Activated B cell treated with CpG ODN at 0.5 μM for 24 hours (primary cell): ENCODE measurements around the gene C14orf93. TPM values are rescaled to one million over a fixed set of nuclear protein-coding genes. Genes with fewer than 3 reads are reported as not detected.

Experiments used
- ATAC-seq: fragments of 200-7000 bp; cut with Tn5 transposase; one replicate; pipeline ENCODE4 v1.10.0; 2021; ENCODE audit warnings: low read depth, mild to moderate bottlenecking, moderate library complexity
- CTCF ChIA-PET: fragments of 350-600 bp; sonication (Branson Sonifier 250); formaldehyde crosslinking; loops from one replicate; lab custom pipeline; 2021; ENCODE audit warnings: antibody characterized with exemption; lab: Charles Lee
- POLR2A ChIA-PET: fragments of 350-600 bp; sonication (Branson Sonifier 250); formaldehyde crosslinking; loops from one replicate; lab custom pipeline; 2021; ENCODE audit warnings: antibody characterized with exemption; lab: Charles Lee
- DNase-seq: peaks from one replicate; pipeline ENCODE4 v3.0.0; 2022
- H3K27ac Mint-ChIP-seq: one replicate; pipeline ENCODE4 v1.8.0; 2020; ENCODE audit warnings: mixed read lengths
- H3K27me3 Mint-ChIP-seq: one replicate; pipeline ENCODE4 v1.8.0; 2021; ENCODE audit warnings: mixed read lengths
- H3K36me3 Mint-ChIP-seq: one replicate; pipeline ENCODE4 v1.8.0; 2021; ENCODE audit warnings: low read depth, mixed read lengths
- H3K4me1 Mint-ChIP-seq: one replicate; pipeline ENCODE4 v1.8.0; 2021; ENCODE audit warnings: mixed read lengths
- H3K4me3 Mint-ChIP-seq: one replicate; pipeline ENCODE4 v1.8.0; 2020; ENCODE audit warnings: mild to moderate bottlenecking, mixed read lengths
- H3K9me3 Mint-ChIP-seq: one replicate; pipeline ENCODE4 v1.8.0; 2020; ENCODE audit warnings: mixed read lengths
- CTCF ChIP-seq: fragments of 200-600 bp; IDR thresholded peaks from one replicate; pipeline ENCODE4 v1.8.0; 2022; ENCODE audit warnings: antibody characterized with exemption, mild to moderate bottlenecking
- intact Hi-C: fragments of 100-400 bp; cut with micrococcal nuclease; formaldehyde crosslinking; loops from one replicate; pipeline ENCODE4 v1.15.1; 2024
- total RNA-seq: library from RNA; stranded (reverse); gene quantifications from 2 replicates; pipeline ENCODE4 v1.2.3, GENCODE V29; 2022

The C14orf93 gene
- total RNA-seq, 1 donor from 2014 or later, result 13.5 TPM

GRCh38 chr14:23025151-23025814, 15.3 kb upstream of the C14orf93 start:
- Mint-ChIP-seq H3K27me3 (no peaks in the 10 kb centered on the region), H3K27ac (no peak overlapping the region), H3K9me3 (no peaks in the 10 kb centered on the region), H3K4me1 (peaks cover 9% of the 10 kb centered on the region), H3K36me3 (peaks cover 59% of the 10 kb centered on the region), H3K4me3 (no peak overlapping the region)
- ChIA-PET CTCF (interaction anchor here (0.9 kb wide), 1 partner anchor 30 kb away, joined by 3 read pairs; no protein-coding TSS in a partner anchor), POLR2A (no interaction called here)
- intact Hi-C loops, result no loop called here
- DNase-seq (no peak), ATAC-seq (no peak)
- TF ChIP-seq CTCF, result no peak

GRCh38 chr14:23024612-23025075, 14.7 kb upstream of the C14orf93 start:
- Mint-ChIP-seq H3K9me3 (no peaks in the 10 kb centered on the region), H3K4me3 (no peak overlapping the region), H3K27me3 (no peaks in the 10 kb centered on the region), H3K36me3 (peaks cover 59% of the 10 kb centered on the region), H3K27ac (no peak overlapping the region), H3K4me1 (peaks cover 9% of the 10 kb centered on the region)
- ChIA-PET CTCF (interaction anchor here (0.9 kb wide), 1 partner anchor 24 kb away, joined by 3 read pairs; no protein-coding TSS in a partner anchor), POLR2A (interaction anchor here (0.7 to 1.2 kb wide), 3 partner anchors 10 to 105 kb away, joined by 5 to 7 read pairs (median 7); partner anchors contain the start of gene PSMB5)
- TF ChIP-seq CTCF, result no peak
- DNase-seq (no peak), ATAC-seq (no peak)
- intact Hi-C loops, result loop anchor here (5.0 kb wide), 1 partner anchor 33 kb away; the partner anchor contains the start of gene CDH24

- no peak overlapping the region for H3K27ac Mint-ChIP-seq
- H3K4me1 Mint-ChIP-seq, result peaks cover 2% of the 10 kb centered on the region
- H3K27me3 Mint-ChIP-seq, result no peaks in the 10 kb centered on the region
- intact Hi-C loops, result loop anchor here (5.0 kb wide), 1 partner anchor 34 kb away; the partner anchor contains the start of gene CDH24
- no peak for TF ChIP-seq CTCF
- H3K4me3 Mint-ChIP-seq, result no peak overlapping the region
- ATAC-seq, result no peak
- H3K36me3 Mint-ChIP-seq, result peaks cover 51% of the 10 kb centered on the region
- POLR2A ChIA-PET, result interaction anchor here (0.6 to 1.2 kb wide), 3 partner anchors 11 to 23 kb away, joined by 4 to 7 read pairs (median 5); partner anchors contain the start of gene PSMB5
- CTCF ChIA-PET, result interaction anchor here (0.7 to 1.4 kb wide), 2 partner anchors 11 to 17 kb away, joined by 3 read pairs; partner anchors contain the start of gene PSMB5
- no peaks in the 10 kb centered on the region for H3K9me3 Mint-ChIP-seq
- no peak for DNase-seq
These were observed 13.8 kb upstream of the C14orf93 start for GRCh38 chr14:23023795-23024152.

- ChIA-PET POLR2A (interaction anchor here (1.1 to 1.3 kb wide), 3 partner anchors 11 to 35 kb away, joined by 3 to 7 read pairs (median 5); partner anchors contain the start of genes CDH24 and PSMB5), CTCF (interaction anchor here (0.7 to 1.4 kb wide), 3 partner anchors 12 to 35 kb away, joined by 3 read pairs; partner anchors contain the start of gene PSMB5)
- no peak for TF ChIP-seq CTCF
- Mint-ChIP-seq H3K4me3 (no peak overlapping the region), H3K4me1 (no peaks in the 10 kb centered on the region), H3K27me3 (no peaks in the 10 kb centered on the region), H3K27ac (no peak overlapping the region), H3K9me3 (no peaks in the 10 kb centered on the region), H3K36me3 (peaks cover 48% of the 10 kb centered on the region)
- DNase-seq (no peak), ATAC-seq (no peak)
- intact Hi-C loops, result loop anchor here (5.0 kb wide), 1 partner anchor 34 kb away; the partner anchor contains the start of gene CDH24
These were observed 13.3 kb upstream of the C14orf93 start for GRCh38 chr14:23023022-23023794.
